HG03135 (cell line): ENCODE measurements around the gene CCIN.
"Not testable (repeated sequence)": the region's sequence is repeated elsewhere in the genome, so short reads cannot be mapped to it uniquely, and the experiment has no call there.

Experiments
- ATAC-seq: cut with Tn5 transposase; IDR thresholded peaks from one replicate; pipeline ENCODE4 v1.9.1; 2021; ENCODE audit warnings: mild to moderate bottlenecking, moderate library complexity; ENCODE audit not compliant: unreplicated experiment

Gene CCIN

GRCh38 chr9:36169166-36169565 lies at the start of gene CCIN:
Gene CCIN (plus strand): TSS chr9:36169388. CDS start chr9:36169503, 115 bp downstream.
- no peak for ATAC-seq

GRCh38 chr9:36119476-36119875 lies 49.7 kb upstream of the CCIN start:
- no peak for ATAC-seq

GRCh38 chr9:36120705-36121104 lies 48.5 kb upstream of the CCIN start:
- no peak for ATAC-seq

GRCh38 chr9:36121971-36122370 lies 47.2 kb upstream of the CCIN start:
- ATAC-seq: no peak

DNA sequence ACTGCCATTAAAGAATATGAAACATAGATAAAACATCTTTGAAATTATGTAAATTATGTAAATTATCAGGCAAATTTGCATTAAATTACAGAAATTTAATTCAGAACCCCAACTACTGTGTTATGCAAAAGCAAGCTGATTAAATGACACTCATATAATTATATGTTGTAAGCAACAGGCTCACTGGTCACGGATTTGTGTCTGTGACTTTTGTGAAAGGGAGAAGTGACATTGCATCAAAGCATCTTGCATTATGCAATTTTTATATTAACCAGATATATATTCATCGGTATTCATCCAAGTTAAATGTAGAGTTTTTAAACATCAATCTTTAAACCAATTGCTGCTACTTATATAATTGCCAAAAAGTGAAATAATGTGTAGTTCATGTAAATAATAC lies 45.7 kb upstream of the CCIN start:
- no peak for ATAC-seq

- no peak for ATAC-seq
Measured at GRCh38 chr9:36125062-36125855, 43.9 kb upstream of the CCIN start.

- no peak for ATAC-seq
Measured at GRCh38 chr9:36126016-36126730, 43.0 kb upstream of the CCIN start.

DNA sequence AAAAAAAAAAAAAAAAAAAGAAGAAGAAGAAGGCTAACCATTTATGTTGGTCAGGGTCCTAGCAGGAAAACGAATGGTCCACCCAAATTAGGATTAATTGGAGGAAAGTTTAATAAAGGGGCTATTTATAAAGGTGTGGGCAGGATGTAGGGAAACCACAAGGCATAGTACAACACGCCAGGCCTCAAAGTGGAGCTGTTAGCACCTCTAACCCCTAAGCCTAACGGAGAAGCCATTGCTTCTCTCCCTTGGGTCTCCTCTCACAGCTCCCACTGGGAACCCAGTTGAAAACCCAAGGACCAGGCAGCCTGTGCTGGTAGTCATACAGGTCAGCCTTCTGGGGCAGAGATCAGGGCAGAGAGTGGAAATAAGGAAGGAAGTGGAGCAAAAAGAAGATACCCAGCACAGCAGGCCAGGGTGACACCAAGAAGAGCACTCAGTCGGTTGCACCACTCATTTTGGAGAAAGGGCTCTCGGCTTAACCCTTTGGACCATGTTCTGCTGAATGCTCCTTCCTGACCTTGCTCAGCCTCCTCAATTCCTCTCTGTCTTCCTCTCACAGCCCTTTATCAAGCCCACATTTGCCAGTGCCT lies 41.4 kb upstream of the CCIN start:
- no peak for ATAC-seq

DNA sequence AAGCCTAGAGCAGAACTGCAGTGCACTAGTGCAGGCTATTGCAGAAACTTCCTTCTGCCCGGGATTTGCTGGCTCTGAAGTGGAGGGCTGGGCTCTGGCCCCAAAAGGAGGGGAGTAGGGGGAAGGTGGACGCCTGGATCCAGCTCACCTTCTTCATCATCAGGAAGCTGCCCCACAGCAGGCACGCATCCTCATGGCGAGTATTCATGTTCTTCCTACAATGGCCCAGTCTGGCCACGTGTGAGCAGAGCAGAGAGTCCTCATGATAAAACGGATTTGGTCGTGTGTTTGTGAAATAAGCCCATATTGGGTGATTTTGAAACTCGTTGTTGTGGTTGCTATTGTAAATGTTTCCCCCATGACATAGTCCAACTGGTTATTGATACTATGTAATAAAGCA lies 40.8 kb upstream of the CCIN start:
- ATAC-seq: no peak

- ATAC-seq: no peak
Measured at GRCh38 chr9:36129139-36129538, 40.0 kb upstream of the CCIN start.

GRCh38 chr9:36131666-36132065 lies 37.5 kb upstream of the CCIN start:
- ATAC-seq: not testable (repeated sequence)

GRCh38 chr9:36132086-36132485 lies 37.1 kb upstream of the CCIN start:
- ATAC-seq: no peak

- ATAC-seq: no peak
Measured at GRCh38 chr9:36134761-36135505, 34.3 kb upstream of the CCIN start.

GRCh38 chr9:36135741-36136271 lies 33.4 kb upstream of the CCIN start:
- ATAC-seq: no peak

DNA sequence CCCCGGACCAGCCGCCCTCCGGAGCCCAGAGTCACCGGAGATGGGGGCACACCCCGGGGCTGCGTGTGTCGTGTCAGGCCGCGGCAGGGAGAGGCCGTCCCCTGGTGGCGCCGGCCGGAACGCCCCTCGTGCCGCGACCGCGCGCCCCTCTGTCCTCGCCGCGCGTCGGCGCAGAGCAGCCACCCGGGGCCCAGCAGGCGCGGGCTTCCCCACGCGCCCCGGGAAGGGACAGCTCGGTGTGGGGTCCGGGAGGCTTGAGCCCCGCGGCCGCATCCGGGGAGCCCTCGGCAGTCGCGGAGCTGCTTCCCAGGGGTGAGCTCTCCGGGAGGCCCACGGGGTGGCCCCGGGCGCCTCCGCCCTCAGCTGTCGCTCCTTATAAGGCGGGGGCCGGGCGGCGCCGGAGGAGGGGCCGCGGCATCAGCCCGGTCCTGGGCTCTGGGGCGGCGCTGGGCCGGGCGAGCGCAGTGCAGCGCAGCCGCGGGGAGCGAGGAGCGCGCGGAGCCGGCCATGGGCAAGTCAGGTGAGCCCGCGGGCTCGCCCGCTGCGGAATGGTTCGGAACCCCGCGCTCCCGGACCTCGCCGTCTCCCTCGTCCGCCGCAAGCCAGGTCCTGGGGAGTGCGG lies 32.8 kb upstream of the CCIN start, which contains the start of gene GLIPR2:
GLIPR2 (plus strand) TSS at position 462 of the 622 bp plus-strand sequence; CDS start at position 508, 46 bp downstream.
- peak; percentile 96 for ATAC-seq

- no peak for ATAC-seq
Measured at GRCh38 chr9:36136894-36137391, 32.2 kb upstream of the CCIN start.

GRCh38 chr9:36137392-36138004 lies 31.7 kb upstream of the CCIN start:
- no peak for ATAC-seq

GRCh38 chr9:36138496-36138895 lies 30.7 kb upstream of the CCIN start:
- no peak for ATAC-seq

GRCh38 chr9:36138901-36139300 lies 30.3 kb upstream of the CCIN start:
- ATAC-seq: no peak
